Upper lobe of right lung (tissue), 1 donor: ENCODE measurements around the gene PEX6. TPM values are rescaled to one million over a fixed set of nuclear protein-coding genes. Genes with fewer than 3 reads are reported as not detected.

ENCODE experiments used
- ATAC-seq: fragments of 200-7000 bp; cut with Tn5 transposase; one replicate; pipeline ENCODE4 v1.9.1; 2020; ENCODE audit warnings: mild to moderate bottlenecking, moderate library complexity
- DNase-seq: peaks from one replicate; pipeline ENCODE4 v3.0.0-alpha.2; 2020
- H3K27ac ChIP-seq: fragments of 200-600 bp; one replicate; pipeline ENCODE4 v1.8.0; 2022
- H3K27me3 ChIP-seq: fragments of 200-600 bp; one replicate; pipeline ENCODE4 v1.8.0; 2022; ENCODE audit warnings: mild to moderate bottlenecking
- H3K36me3 ChIP-seq: fragments of 200-600 bp; one replicate; pipeline ENCODE4 v1.8.0; 2022
- H3K4me1 ChIP-seq: fragments of 200-600 bp; one replicate; pipeline ENCODE4 v1.8.0; 2022
- H3K4me3 ChIP-seq: fragments of 200-600 bp; one replicate; pipeline ENCODE4 v1.8.0; 2022; ENCODE audit warnings: mild to moderate bottlenecking
- H3K9me3 ChIP-seq: fragments of 200-600 bp; one replicate; pipeline ENCODE4 v1.8.0; 2022
- intact Hi-C: fragments of 100-400 bp; cut with DNase I; formaldehyde crosslinking; loops from one replicate; pipeline ENCODE4 v1.11.0; 2022
- total RNA-seq: library from RNA; stranded (reverse); fragmentation: NEBNext Ultra II Directional; extraction: Animal tissue kit (Norgen Biotek cat#: 25700); gene quantifications from one replicate; pipeline ENCODE4 v1.2.1, GENCODE V29; 2021
- TF ChIP-seq, protein P1 (sequence below): fragments of 200-600 bp; IDR thresholded peaks from one replicate; pipeline ENCODE4 v1.8.0; 2022; ENCODE audit warnings: antibody characterized with exemption
- donor health status: DM: no; HTN: yes; CAD: no; lungs with severe emphysema.

The PEX6 gene
- total RNA-seq, 1 donor from 2014 or later: 30.4 TPM

DNA sequence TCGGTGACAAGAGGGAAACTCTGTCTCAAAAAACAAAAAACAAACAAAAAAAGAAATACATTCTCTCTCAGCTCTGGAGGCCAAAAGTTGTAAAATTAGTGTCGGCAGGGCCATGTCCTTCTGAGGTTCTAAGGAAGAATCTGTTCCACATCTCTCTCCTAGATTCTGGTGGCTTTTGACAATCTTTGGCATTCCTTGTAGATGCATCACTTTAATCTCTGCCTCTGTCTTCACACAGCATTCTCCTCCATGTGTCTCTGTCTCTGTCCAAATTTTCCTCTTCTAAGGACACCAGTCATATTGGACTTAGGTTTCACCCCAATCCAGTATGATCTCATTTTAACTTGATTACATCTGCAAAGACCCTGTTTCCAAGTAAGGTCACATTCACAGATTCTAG, 14.5 kb upstream of the PEX6 start:
- H3K27me3 ChIP-seq: no peaks in the 10 kb centered on the region
- DNase-seq (no peak), ATAC-seq (no peak)
- H3K4me3 ChIP-seq: no peak overlapping the region
- TF ChIP-seq, protein P1, sequence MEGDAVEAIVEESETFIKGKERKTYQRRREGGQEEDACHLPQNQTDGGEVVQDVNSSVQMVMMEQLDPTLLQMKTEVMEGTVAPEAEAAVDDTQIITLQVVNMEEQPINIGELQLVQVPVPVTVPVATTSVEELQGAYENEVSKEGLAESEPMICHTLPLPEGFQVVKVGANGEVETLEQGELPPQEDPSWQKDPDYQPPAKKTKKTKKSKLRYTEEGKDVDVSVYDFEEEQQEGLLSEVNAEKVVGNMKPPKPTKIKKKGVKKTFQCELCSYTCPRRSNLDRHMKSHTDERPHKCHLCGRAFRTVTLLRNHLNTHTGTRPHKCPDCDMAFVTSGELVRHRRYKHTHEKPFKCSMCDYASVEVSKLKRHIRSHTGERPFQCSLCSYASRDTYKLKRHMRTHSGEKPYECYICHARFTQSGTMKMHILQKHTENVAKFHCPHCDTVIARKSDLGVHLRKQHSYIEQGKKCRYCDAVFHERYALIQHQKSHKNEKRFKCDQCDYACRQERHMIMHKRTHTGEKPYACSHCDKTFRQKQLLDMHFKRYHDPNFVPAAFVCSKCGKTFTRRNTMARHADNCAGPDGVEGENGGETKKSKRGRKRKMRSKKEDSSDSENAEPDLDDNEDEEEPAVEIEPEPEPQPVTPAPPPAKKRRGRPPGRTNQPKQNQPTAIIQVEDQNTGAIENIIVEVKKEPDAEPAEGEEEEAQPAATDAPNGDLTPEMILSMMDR: no peak
- no peak overlapping the region for H3K27ac ChIP-seq
- H3K9me3 ChIP-seq: no peaks in the 10 kb centered on the region
- intact Hi-C loops: no loop called here
- H3K4me1 ChIP-seq: peaks cover 4% of the 10 kb centered on the region
- peaks cover 27% of the 10 kb centered on the region for H3K36me3 ChIP-seq

DNA sequence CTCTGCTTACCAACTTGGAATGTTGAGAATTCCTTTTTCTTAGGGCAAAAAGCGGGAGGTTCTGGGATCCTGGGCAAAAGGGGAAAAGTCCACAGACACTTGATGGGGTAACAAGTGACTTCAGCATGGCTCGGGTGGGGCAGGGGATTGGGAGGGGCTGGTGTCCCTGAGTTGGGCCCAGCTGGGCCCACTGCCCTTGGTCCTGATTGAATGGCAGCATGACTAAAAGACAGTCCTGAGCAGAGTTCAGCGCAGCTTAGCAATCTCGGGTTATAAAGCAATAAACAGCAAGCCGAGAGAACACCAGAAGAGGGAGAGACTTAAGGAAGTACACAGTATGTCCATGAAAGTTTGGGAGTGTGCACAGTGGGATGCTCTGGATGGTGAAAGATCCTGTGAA, 10.9 kb upstream of the PEX6 start:
- no peaks in the 10 kb centered on the region for H3K9me3 ChIP-seq
- DNase-seq (no peak), ATAC-seq (no peak)
- no peaks in the 10 kb centered on the region for H3K27me3 ChIP-seq
- intact Hi-C loops: no loop called here
- TF ChIP-seq, protein P1: no peak
- H3K27ac ChIP-seq: no peak overlapping the region
- H3K4me1 ChIP-seq: peaks cover 38% of the 10 kb centered on the region
- no peak overlapping the region for H3K4me3 ChIP-seq
- peaks cover 27% of the 10 kb centered on the region for H3K36me3 ChIP-seq

DNA sequence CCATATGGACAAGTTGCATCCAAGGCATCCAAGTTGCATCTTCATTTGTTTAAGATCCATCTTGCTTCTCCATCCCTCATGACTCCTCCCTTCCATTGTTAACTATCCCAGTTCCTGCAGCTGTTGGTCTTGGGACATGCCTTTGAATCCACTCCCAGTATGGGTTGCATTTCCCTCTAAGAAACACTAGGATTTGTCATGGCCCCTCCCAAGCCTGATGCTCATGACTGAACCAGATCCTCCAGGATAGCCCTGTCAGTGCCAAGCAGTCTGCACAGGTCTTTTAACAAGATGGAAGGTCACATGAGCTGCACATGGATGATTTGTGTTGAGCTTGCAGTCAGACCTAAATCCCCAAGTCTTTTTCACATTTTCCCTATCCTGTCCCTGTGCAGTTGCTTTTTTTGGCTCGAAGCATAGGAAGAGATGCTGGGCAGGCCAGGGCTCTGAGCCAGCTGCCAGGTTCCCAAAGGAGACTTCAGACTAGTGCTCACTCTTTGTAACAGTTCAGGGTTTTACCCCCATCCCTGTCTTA, 9.6 kb upstream of the PEX6 start:
- Histone ChIP-seq H3K4me3 (no peak overlapping the region), H3K27me3 (no peaks in the 10 kb centered on the region), H3K4me1 (peaks cover 38% of the 10 kb centered on the region), H3K27ac (no peak overlapping the region), H3K36me3 (peaks cover 27% of the 10 kb centered on the region), H3K9me3 (no peaks in the 10 kb centered on the region)
- intact Hi-C loops: no loop called here
- TF ChIP-seq, protein P1: no peak
- DNase-seq: no peak
- no peak for ATAC-seq

DNA sequence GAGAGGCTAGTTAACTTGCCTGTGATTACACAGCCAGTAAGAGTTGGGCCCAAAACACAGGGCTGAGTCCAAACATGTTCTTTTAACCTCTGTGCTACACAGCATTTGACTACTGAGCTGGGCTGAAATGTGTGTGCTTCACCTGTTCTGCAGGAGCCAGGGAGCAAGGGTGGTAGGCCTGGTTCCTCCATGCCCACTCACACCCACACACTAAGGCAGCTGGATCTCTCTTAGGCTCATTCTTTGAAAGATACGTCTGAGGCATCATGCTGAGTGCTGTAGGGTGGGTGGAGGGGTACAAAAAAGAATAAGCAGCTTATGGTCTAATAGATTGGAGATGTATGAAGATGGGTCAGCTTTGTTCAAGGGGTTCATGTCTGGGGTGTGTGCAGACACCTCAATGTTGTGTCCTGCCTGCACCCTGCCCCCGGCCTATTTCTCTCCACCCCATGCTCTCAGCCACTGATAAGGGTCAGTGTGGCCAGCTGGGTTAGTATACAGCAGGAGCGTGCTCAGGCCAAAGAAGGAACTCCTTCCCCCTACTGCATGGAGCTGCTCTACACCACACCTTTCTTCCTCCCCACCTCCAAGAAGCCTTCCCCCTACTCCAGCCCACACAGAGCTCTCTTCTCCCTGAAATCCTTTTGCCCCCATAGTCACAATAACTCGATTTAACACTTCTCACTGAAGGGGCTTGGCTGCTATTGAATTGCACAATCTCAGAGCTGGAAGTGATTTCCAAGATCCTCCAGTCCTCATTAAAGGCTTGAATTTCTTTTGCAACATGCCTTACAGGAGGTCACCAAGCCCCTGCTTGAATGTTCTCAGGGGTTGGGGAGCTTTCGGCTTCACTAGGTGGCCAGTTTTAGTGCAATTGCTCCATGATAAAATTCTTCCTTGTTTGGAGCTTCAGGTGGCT, 8.8 kb upstream of the PEX6 start:
- H3K27me3 ChIP-seq: no peaks in the 10 kb centered on the region
- no peaks in the 10 kb centered on the region for H3K9me3 ChIP-seq
- intact Hi-C loops: no loop called here
- H3K4me1 ChIP-seq: peaks cover 38% of the 10 kb centered on the region
- H3K4me3 ChIP-seq: no peak overlapping the region
- no peak for DNase-seq
- no peak overlapping the region for H3K27ac ChIP-seq
- TF ChIP-seq, protein P1: no peak
- ATAC-seq: no peak
- peaks cover 27% of the 10 kb centered on the region for H3K36me3 ChIP-seq

DNA sequence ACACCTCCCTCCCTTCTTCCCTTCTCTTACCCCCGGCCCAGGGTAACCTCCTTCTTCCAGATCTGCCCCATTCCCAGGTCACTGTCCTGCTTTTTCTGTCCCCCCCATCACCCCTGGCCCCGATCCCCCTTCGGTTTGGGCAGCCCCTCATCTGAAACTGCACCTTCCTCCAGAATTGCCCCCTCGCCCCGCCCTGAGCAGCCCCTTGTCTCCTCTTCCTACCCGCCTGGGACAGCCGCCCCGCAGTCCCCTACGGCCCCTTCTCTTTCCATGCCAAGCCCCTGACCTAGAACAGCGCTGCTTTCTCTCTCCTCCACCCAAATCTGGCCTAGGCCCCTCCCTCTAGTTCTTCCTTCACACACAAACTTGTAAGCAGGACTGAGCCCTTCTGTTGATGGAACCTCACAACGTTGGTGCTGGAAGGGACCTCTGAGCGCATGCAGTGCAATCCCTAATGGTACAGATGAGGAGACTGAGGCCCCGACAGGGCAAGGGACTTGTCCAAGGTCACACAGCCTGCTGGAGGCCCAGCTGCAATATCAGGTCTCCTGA, 6.0 kb upstream of the PEX6 start:
- ATAC-seq (no peak), DNase-seq (no peak)
- Histone ChIP-seq H3K4me1 (peaks cover 40% of the 10 kb centered on the region), H3K27me3 (no peaks in the 10 kb centered on the region), H3K27ac (peak overlapping the region; percentile 89), H3K36me3 (peaks cover 10% of the 10 kb centered on the region), H3K9me3 (no peaks in the 10 kb centered on the region), H3K4me3 (peak overlapping the region; percentile 93)
- TF ChIP-seq, protein P1: no peak
- intact Hi-C loops: no loop called here
